Vagina (tissue), 2 donors: Measurements from ENCODE around the gene SEMA4C.

Source experiments
- POLR2A ChIP-seq, 2 donors: fragments of 450-650 bp; IDR thresholded peaks; one replicate each; pipeline ENCODE4 v1.6.1; 2017; ENCODE audit warnings: antibody characterized with exemption in 2 of 2, mild to moderate bottlenecking in 2 of 2, moderate library complexity in 2 of 2
- TF ChIP-seq, protein P1 (sequence below), 3 experiments: fragments of 450-650 bp in 2 of 3; fragments of 200-600 bp in 1 of 3; sonication (generic) in 1 of 3; IDR thresholded peaks; one replicate each; pipeline ENCODE4 v1.5.1; 2017 to 2019; ENCODE audit warnings: antibody characterized with exemption in 3 of 3, mild to moderate bottlenecking in 2 of 3, moderate library complexity in 2 of 3

DNA sequence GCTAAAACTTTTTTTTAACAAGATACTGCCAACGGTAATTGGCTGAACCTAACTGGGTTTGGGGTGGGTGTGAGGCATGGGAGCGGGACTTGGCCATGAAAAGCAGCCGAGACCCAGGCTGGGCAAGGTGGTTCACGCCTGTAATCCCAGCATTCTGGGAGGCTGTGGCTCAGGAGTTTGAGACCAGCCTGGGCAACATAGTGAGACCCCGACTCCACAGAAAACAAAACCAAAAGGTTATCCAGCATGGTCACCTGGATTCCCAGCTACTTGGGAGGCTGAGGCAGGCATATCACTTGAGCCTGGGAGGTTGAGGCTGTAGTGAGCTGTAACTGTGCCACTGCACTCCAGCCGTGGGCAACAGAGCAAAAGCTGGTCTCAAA is 11.0 kb upstream of the SEMA4C start:
- no peak for TF ChIP-seq POLR2A (IDR thresholded peaks at IDR 0.05)
- TF ChIP-seq, protein P1, sequence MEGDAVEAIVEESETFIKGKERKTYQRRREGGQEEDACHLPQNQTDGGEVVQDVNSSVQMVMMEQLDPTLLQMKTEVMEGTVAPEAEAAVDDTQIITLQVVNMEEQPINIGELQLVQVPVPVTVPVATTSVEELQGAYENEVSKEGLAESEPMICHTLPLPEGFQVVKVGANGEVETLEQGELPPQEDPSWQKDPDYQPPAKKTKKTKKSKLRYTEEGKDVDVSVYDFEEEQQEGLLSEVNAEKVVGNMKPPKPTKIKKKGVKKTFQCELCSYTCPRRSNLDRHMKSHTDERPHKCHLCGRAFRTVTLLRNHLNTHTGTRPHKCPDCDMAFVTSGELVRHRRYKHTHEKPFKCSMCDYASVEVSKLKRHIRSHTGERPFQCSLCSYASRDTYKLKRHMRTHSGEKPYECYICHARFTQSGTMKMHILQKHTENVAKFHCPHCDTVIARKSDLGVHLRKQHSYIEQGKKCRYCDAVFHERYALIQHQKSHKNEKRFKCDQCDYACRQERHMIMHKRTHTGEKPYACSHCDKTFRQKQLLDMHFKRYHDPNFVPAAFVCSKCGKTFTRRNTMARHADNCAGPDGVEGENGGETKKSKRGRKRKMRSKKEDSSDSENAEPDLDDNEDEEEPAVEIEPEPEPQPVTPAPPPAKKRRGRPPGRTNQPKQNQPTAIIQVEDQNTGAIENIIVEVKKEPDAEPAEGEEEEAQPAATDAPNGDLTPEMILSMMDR (IDR thresholded peaks at IDR 0.05): no peak
